NB4 (cell line): ENCODE measurements around the gene POLR2L.

Experiments used
- POLR2A ChIP-seq: IDR thresholded peaks from 2 replicates; pipeline ENCODE4 v1.6.1; 2011; ENCODE audit warnings: mild to moderate bottlenecking; ENCODE audit not compliant: insufficient read length; ENCODE audit errors: extremely low read depth
- TF ChIP-seq, protein P1 (sequence below): IDR thresholded peaks from one replicate; pipeline ENCODE4 v1.5.1; 2012; ENCODE audit warnings: low read depth, low read length

DNA sequence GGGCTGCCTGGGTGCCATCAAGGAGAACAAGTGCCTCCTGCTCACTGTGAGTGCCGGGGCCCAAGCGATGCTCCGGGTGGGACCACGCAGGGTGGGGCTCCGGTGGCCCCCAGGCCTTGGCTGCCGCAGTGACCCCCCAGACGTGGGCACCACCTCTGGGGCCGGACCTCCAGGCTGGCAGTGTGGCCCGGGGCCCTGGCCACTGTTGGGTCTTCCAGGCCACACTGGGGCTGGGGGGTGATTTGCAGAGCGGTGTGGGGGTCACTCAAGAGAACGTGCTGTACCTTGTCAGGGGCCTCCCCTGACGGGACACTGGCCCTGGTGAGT is 20.3 kb upstream of the POLR2L start:
- TF ChIP-seq, protein P1, sequence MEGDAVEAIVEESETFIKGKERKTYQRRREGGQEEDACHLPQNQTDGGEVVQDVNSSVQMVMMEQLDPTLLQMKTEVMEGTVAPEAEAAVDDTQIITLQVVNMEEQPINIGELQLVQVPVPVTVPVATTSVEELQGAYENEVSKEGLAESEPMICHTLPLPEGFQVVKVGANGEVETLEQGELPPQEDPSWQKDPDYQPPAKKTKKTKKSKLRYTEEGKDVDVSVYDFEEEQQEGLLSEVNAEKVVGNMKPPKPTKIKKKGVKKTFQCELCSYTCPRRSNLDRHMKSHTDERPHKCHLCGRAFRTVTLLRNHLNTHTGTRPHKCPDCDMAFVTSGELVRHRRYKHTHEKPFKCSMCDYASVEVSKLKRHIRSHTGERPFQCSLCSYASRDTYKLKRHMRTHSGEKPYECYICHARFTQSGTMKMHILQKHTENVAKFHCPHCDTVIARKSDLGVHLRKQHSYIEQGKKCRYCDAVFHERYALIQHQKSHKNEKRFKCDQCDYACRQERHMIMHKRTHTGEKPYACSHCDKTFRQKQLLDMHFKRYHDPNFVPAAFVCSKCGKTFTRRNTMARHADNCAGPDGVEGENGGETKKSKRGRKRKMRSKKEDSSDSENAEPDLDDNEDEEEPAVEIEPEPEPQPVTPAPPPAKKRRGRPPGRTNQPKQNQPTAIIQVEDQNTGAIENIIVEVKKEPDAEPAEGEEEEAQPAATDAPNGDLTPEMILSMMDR = no peak
- TF ChIP-seq POLR2A = no peak
